Measurements from ENCODE around the gene PCID2. TPM values are rescaled to one million over a fixed set of nuclear protein-coding genes. Genes with fewer than 3 reads are reported as not detected.

PCID2 gene
- total RNA-seq, 1 experiment from 2014 or later = 39.7 TPM

DNA sequence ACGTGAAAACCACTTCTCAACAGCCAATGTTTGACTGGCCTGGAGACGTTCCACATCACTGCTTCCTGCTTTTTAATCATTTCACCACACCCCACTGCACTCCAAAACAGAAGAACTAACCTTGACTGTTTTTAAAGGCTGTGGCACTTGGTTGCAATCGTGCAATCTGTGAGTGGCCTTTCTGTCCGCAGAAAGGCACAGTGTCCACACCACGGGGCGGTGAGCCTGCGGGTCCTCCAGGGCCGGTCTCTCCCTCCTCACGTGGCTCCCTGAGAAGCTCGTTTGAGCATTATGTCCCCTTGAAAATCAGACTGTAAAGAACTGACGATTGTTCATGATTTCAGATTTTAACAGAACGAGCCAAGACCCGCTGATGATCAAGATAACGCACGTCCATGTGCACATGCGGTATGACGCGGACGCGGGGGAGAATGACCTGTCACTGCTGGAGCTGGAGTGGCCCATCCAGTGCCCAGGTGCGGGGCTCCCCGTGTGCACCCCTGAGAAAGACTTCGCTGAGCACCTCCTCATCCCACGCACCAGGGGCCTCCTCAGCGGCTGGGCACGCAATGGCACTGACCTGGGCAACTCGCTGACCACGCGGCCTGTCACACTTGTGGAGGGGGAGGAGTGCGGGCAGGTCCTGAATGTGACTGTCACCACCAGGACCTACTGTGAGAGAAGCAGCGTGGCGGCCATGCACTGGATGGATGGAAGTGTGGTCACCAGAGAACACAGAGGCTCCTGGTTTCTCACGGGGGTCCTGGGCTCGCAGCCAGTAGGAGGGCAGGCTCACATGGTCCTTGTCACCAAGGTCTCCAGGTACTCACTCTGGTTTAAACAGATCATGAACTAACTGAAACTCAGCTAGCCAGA is 37.0 kb downstream of the PCID2 start:
- Histone ChIP-seq H3K36me3 (ENCODE audit: control insufficient read depth, insufficient read depth, low read length) (no peaks in the 10 kb centered on the region; the same call in 1 of the 2 replicates), H3K27me3 (ENCODE audit: control insufficient read depth, insufficient read depth, low read length) (no peaks in the 10 kb centered on the region), H3K9me3 (ENCODE audit: control insufficient read depth, insufficient read depth, low read depth, low read length) (no peaks in the 10 kb centered on the region), H3K4me3 (ENCODE audit: low read depth in 2 of 2, low read length in 2 of 2) (no peak overlapping the region), H3K27ac (ENCODE audit: low read length) (no peak overlapping the region), H3K4me1 (ENCODE audit: control insufficient read depth, insufficient read depth, low read length) (no peaks in the 10 kb centered on the region)
- no peak for ATAC-seq
- TF ChIP-seq SIN3A (IDR thresholded peaks at IDR 0.05; ENCODE audit: borderline replicate concordance, insufficient read depth, low read depth, low read length) (no peak), POLR2AphosphoS5 (IDR thresholded peaks at IDR 0.05; ENCODE audit: low read depth, low read length) (no peak), TCF7L2 (IDR thresholded peaks at IDR 0.05; ENCODE audit: low read depth, low read length) (no peak)
- TF ChIP-seq, protein P1, sequence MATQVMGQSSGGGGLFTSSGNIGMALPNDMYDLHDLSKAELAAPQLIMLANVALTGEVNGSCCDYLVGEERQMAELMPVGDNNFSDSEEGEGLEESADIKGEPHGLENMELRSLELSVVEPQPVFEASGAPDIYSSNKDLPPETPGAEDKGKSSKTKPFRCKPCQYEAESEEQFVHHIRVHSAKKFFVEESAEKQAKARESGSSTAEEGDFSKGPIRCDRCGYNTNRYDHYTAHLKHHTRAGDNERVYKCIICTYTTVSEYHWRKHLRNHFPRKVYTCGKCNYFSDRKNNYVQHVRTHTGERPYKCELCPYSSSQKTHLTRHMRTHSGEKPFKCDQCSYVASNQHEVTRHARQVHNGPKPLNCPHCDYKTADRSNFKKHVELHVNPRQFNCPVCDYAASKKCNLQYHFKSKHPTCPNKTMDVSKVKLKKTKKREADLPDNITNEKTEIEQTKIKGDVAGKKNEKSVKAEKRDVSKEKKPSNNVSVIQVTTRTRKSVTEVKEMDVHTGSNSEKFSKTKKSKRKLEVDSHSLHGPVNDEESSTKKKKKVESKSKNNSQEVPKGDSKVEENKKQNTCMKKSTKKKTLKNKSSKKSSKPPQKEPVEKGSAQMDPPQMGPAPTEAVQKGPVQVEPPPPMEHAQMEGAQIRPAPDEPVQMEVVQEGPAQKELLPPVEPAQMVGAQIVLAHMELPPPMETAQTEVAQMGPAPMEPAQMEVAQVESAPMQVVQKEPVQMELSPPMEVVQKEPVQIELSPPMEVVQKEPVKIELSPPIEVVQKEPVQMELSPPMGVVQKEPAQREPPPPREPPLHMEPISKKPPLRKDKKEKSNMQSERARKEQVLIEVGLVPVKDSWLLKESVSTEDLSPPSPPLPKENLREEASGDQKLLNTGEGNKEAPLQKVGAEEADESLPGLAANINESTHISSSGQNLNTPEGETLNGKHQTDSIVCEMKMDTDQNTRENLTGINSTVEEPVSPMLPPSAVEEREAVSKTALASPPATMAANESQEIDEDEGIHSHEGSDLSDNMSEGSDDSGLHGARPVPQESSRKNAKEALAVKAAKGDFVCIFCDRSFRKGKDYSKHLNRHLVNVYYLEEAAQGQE (IDR thresholded peaks at IDR 0.05; ENCODE audit: insufficient read depth in 1 of 2, low read depth in 2 of 2, low read length in 1 of 2) = no peak
- TF ChIP-seq, protein P2, sequence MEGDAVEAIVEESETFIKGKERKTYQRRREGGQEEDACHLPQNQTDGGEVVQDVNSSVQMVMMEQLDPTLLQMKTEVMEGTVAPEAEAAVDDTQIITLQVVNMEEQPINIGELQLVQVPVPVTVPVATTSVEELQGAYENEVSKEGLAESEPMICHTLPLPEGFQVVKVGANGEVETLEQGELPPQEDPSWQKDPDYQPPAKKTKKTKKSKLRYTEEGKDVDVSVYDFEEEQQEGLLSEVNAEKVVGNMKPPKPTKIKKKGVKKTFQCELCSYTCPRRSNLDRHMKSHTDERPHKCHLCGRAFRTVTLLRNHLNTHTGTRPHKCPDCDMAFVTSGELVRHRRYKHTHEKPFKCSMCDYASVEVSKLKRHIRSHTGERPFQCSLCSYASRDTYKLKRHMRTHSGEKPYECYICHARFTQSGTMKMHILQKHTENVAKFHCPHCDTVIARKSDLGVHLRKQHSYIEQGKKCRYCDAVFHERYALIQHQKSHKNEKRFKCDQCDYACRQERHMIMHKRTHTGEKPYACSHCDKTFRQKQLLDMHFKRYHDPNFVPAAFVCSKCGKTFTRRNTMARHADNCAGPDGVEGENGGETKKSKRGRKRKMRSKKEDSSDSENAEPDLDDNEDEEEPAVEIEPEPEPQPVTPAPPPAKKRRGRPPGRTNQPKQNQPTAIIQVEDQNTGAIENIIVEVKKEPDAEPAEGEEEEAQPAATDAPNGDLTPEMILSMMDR (IDR thresholded peaks at IDR 0.05) = no peak
- in situ Hi-C loops (cut with HindIII; ENCODE audit: low pct_unique_long_range_greater_than_20kb, low sequenced_read_pairs) (no loop called here), intact Hi-C loops (cut with micrococcal nuclease; ENCODE audit: unreplicated experiment) (no loop called here)
- POLR2A ChIA-PET = interaction anchor here (1.0 kb wide), 1 partner anchor 15 kb away, joined by 3 read pairs; no protein-coding TSS in a partner anchor
- CTCF ChIA-PET = no interaction called here
- no TSS peak for BruUV-seq (replicated peaks)
- no peak for DNase-seq (ENCODE audit: low read depth, low spot score)

DNA sequence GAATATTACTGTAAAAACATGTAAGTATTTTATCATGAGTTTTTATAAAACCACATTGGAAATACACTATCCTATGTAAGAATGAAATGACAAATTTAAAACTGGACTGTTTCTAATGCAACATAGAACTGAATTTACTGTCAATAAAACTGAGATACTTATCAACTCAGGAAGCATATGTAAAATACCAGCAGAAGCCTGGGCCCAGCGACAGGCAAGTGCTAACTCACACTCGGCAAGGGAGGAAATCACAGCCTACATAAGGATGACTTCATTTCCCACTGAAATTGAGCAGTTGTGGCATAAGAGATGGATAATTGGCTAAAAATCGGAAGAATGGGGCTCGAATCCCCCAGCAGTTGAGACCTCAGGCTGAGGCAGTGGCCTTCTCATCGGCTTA is 38.0 kb downstream of the PCID2 start:
- no peak for DNase-seq (ENCODE audit: low read depth, low spot score)
- TF ChIP-seq, protein P1 (IDR thresholded peaks at IDR 0.05; ENCODE audit: insufficient read depth in 1 of 2, low read depth in 2 of 2, low read length in 1 of 2) = no peak
- TF ChIP-seq TCF7L2 (IDR thresholded peaks at IDR 0.05; ENCODE audit: low read depth, low read length) (no peak), SIN3A (IDR thresholded peaks at IDR 0.05; ENCODE audit: borderline replicate concordance, insufficient read depth, low read depth, low read length) (no peak), POLR2AphosphoS5 (IDR thresholded peaks at IDR 0.05; ENCODE audit: low read depth, low read length) (no peak)
- TF ChIP-seq, protein P2 (IDR thresholded peaks at IDR 0.05) = no peak
- Histone ChIP-seq H3K27me3 (ENCODE audit: control insufficient read depth, insufficient read depth, low read length) (no peaks in the 10 kb centered on the region), H3K4me3 (ENCODE audit: low read depth in 2 of 2, low read length in 2 of 2) (no peak overlapping the region), H3K36me3 (ENCODE audit: control insufficient read depth, insufficient read depth, low read length) (no peaks in the 10 kb centered on the region; the same call in 1 of the 2 replicates), H3K27ac (ENCODE audit: low read length) (no peak overlapping the region), H3K9me3 (ENCODE audit: control insufficient read depth, insufficient read depth, low read depth, low read length) (no peaks in the 10 kb centered on the region), H3K4me1 (ENCODE audit: control insufficient read depth, insufficient read depth, low read length) (no peaks in the 10 kb centered on the region)
- no peak for ATAC-seq
- CTCF ChIA-PET = no interaction called here
- POLR2A ChIA-PET = interaction anchor here (1.3 kb wide), 1 partner anchor 12 kb away, joined by 3 read pairs; no protein-coding TSS in a partner anchor
- intact Hi-C loops (cut with micrococcal nuclease; ENCODE audit: unreplicated experiment) = no loop called here
- in situ Hi-C loops (cut with HindIII; ENCODE audit: low pct_unique_long_range_greater_than_20kb, low sequenced_read_pairs) = no loop called here
- BruUV-seq (replicated peaks) = no TSS peak
